Left lung (tissue), 10 donors: ENCODE measurements around the gene ING4. TPM values are rescaled to one million over a fixed set of nuclear protein-coding genes. Genes with fewer than 3 reads are reported as not detected.

ENCODE experiments used
- ATAC-seq: fragments of 200-7000 bp; cut with Tn5 transposase; one replicate; pipeline ENCODE4 v1.9.1; 2020; ENCODE audit warnings: moderate library complexity
- DNase-seq, 4 donors: peaks; one replicate each; pipeline ENCODE4 v3.0.0-alpha.2; 2013 to 2020
- H3K27ac ChIP-seq, 2 donors: fragments of 200-600 bp; sonication (generic) in 1 of 2; one replicate each; pipeline versions ENCODE4 v1.5.0 to v1.8.0; 2020 to 2021
- H3K27me3 ChIP-seq, 2 donors: fragments of 200-600 bp; sonication (generic) in 1 of 2; one replicate each; pipeline versions ENCODE4 v1.5.0 to v1.8.0; 2020 to 2021
- H3K36me3 ChIP-seq, 2 donors: fragments of 200-600 bp; sonication (generic) in 1 of 2; one replicate each; pipeline versions ENCODE4 v1.5.0 to v1.8.0; 2020 to 2021
- H3K4me1 ChIP-seq, 2 donors: fragments of 200-600 bp; one replicate each; pipeline ENCODE4 v1.8.0; 2021
- H3K4me3 ChIP-seq, 2 donors: fragments of 200-600 bp; sonication (generic) in 1 of 2; one replicate each; pipeline versions ENCODE4 v1.5.0 to v1.8.0; 2020 to 2021; ENCODE audit warnings: mild to moderate bottlenecking in 1 of 2
- H3K9me3 ChIP-seq, 2 donors: fragments of 200-600 bp; sonication (generic) in 1 of 2; one replicate each; pipeline versions ENCODE4 v1.5.0 to v1.8.0; 2020 to 2021
- CTCF ChIP-seq, 2 donors: fragments of 200-600 bp; sonication (generic) in 1 of 2; IDR thresholded peaks; one replicate each; pipeline versions ENCODE4 v1.5.0 to v1.8.0; 2021; ENCODE audit warnings: antibody characterized with exemption in 2 of 2
- intact Hi-C, 2 donors: fragments of 100-400 bp; cut with DNase I; formaldehyde crosslinking; loops; one replicate each; pipeline versions ENCODE4 v1.11.2 to v1.14.2; 2022
- polyA plus RNA-seq, 6 donors: library from polyadenylated mRNA; unstranded; fragments of 120-200 nt; gene quantifications; one replicate each; pipeline ENCODE4 v1.2.1, GENCODE V29; 2013; ENCODE audit not compliant: insufficient read length in 6 of 6
- total RNA-seq, 2 donors: library from RNA; stranded (reverse); fragmentation: NEBNext Ultra II Directional; extraction: Animal tissue kit (Norgen Biotek cat#: 25700); gene quantifications; one replicate each; pipeline ENCODE4 v1.2.1, GENCODE V29; 2021
- donor health status: DM: no; HTN: yes; CAD: no.
- donor health status: DM: no; HTN: no; CAD: no.

ING4 gene
- total and polyA plus RNA-seq, 8 donors, result 23.1 to 113 (median 98.7) TPM

GRCh38 chr12:6688543-6688998, 25.7 kb upstream of the ING4 start:
- DNase-seq (peak in 2 of 4 donors; percentile 83 to 87), ATAC-seq (no peak)
- peak overlapping the region; percentile 76 to 78 for H3K4me3 ChIP-seq
- no peaks in the 10 kb centered on the region for H3K27me3 ChIP-seq
- peaks cover 0 to 11% of the 10 kb centered on the region in 2 donors for H3K36me3 ChIP-seq
- intact Hi-C loops, result no loop called here
- H3K27ac ChIP-seq, result peak overlapping the region; percentile 88 to 98
- no peak for TF ChIP-seq CTCF (IDR thresholded peaks at IDR 0.05)
- peaks cover 10 to 54% of the 10 kb centered on the region in 2 donors for H3K4me1 ChIP-seq
- no peaks in the 10 kb centered on the region for H3K9me3 ChIP-seq

- TF ChIP-seq CTCF (IDR thresholded peaks at IDR 0.05), result no peak
- Histone ChIP-seq H3K27ac (no peak overlapping the region), H3K27me3 (no peaks in the 10 kb centered on the region), H3K4me1 (peaks cover 10 to 55% of the 10 kb centered on the region in 2 donors), H3K36me3 (peaks cover 0 to 36% of the 10 kb centered on the region in 2 donors), H3K4me3 (no peak overlapping the region), H3K9me3 (no peaks in the 10 kb centered on the region)
- intact Hi-C loops, result no loop called here
- ATAC-seq, result no peak
- DNase-seq, result no peak
Observed at GRCh38 chr12:6685814-6686213, 22.9 kb upstream of the ING4 start.

GRCh38 chr12:6684609-6685008, 21.7 kb upstream of the ING4 start:
- H3K27me3 ChIP-seq, result no peaks in the 10 kb centered on the region
- H3K9me3 ChIP-seq, result no peaks in the 10 kb centered on the region
- H3K27ac ChIP-seq, result no peak overlapping the region
- intact Hi-C loops, result no loop called here
- peak; percentile 37 to 44 for TF ChIP-seq CTCF (IDR thresholded peaks at IDR 0.05)
- peaks cover 10 to 52% of the 10 kb centered on the region in 2 donors for H3K4me1 ChIP-seq
- ATAC-seq, result no peak
- H3K4me3 ChIP-seq, result no peak overlapping the region
- peaks cover 0 to 47% of the 10 kb centered on the region in 2 donors for H3K36me3 ChIP-seq
- DNase-seq, result no peak

GRCh38 chr12:6676962-6677361, 14.0 kb upstream of the ING4 start:
- Histone ChIP-seq H3K4me3 (no peak overlapping the region), H3K27ac (no peak overlapping the region), H3K9me3 (no peaks in the 10 kb centered on the region), H3K36me3 (peaks cover 0 to 96% of the 10 kb centered on the region in 2 donors), H3K4me1 (peaks cover 0 to 13% of the 10 kb centered on the region in 2 donors), H3K27me3 (no peaks in the 10 kb centered on the region)
- DNase-seq, result no peak
- no peak for ATAC-seq
- intact Hi-C loops, result no loop called here
- no peak for TF ChIP-seq CTCF (IDR thresholded peaks at IDR 0.05)

- Histone ChIP-seq H3K9me3 (no peaks in the 10 kb centered on the region), H3K27ac (no peak overlapping the region), H3K27me3 (no peaks in the 10 kb centered on the region), H3K4me3 (no peak overlapping the region), H3K4me1 (no peaks in the 10 kb centered on the region), H3K36me3 (peaks cover 4 to 100% of the 10 kb centered on the region in 2 donors)
- DNase-seq (no peak), ATAC-seq (no peak)
- intact Hi-C loops, result no loop called here
- TF ChIP-seq CTCF (IDR thresholded peaks at IDR 0.05), result no peak
Observed at GRCh38 chr12:6672143-6672542, 9.2 kb upstream of the ING4 start.
